ENCODE results near the gene GRIA4.

GRIA4 gene

GRCh38 chr11:105611572-105612441, 1.9 kb downstream of the GRIA4 start:
- peaks cover 12% of the 10 kb centered on the region for H3K4me1 ChIP-seq (ENCODE audit: low read length)
- H3K4me2 ChIP-seq (ENCODE audit: low read length) = 0 out of 2 replicates have a peak overlapping the region, but pooled peaks have one; percentile 16
- H3K4me3 ChIP-seq (ENCODE audit: low read length) = no peak overlapping the region
- H3K9ac ChIP-seq (ENCODE audit: low read length) = no peak overlapping the region
- no peaks in the 10 kb centered on the region for H4K20me1 ChIP-seq (ENCODE audit: insufficient read depth, low read length)
- no peaks in the 10 kb centered on the region for H3K9me3 ChIP-seq (ENCODE audit: insufficient read depth, low read length)
- no peak for TF ChIP-seq CTCF (IDR thresholded peaks at IDR 0.05; ENCODE audit: low read depth, low read length)
- TF ChIP-seq EZH2phosphoT487 (IDR thresholded peaks at IDR 0.05; ENCODE audit: low read depth) = no peak
- H3K27me3 ChIP-seq (ENCODE audit: low read depth, low read length) = no peaks in the 10 kb centered on the region
- no peak overlapping the region for H2AFZ ChIP-seq (ENCODE audit: low read depth, low read length)
- no peaks in the 10 kb centered on the region for H3K36me3 ChIP-seq (replicated peaks; ENCODE audit: low read depth, low read length)
- no peak overlapping the region for H3K27ac ChIP-seq (ENCODE audit: low read length)
- H3K79me2 ChIP-seq (ENCODE audit: low read length) = no peaks in the 10 kb centered on the region

- no peak overlapping the region for H3K9ac ChIP-seq (ENCODE audit: low read length)
- TF ChIP-seq CTCF (IDR thresholded peaks at IDR 0.05; ENCODE audit: low read depth, low read length) (no peak), EZH2phosphoT487 (IDR thresholded peaks at IDR 0.05; ENCODE audit: low read depth) (no peak)
- no peak overlapping the region for H3K27ac ChIP-seq (ENCODE audit: low read length)
- H3K4me2 ChIP-seq (ENCODE audit: low read length) = peak overlapping the region; percentile 16; the same call in 1 of the 2 replicates
- no peaks in the 10 kb centered on the region for H3K27me3 ChIP-seq (ENCODE audit: low read depth, low read length)
- H3K79me2 ChIP-seq (ENCODE audit: low read length) = no peaks in the 10 kb centered on the region
- no peak overlapping the region for H3K4me3 ChIP-seq (ENCODE audit: low read length)
- H3K9me3 ChIP-seq (ENCODE audit: insufficient read depth, low read length) = no peaks in the 10 kb centered on the region
- H4K20me1 ChIP-seq (ENCODE audit: insufficient read depth, low read length) = no peaks in the 10 kb centered on the region
- H3K36me3 ChIP-seq (replicated peaks; ENCODE audit: low read depth, low read length) = no peaks in the 10 kb centered on the region
- no peak overlapping the region for H2AFZ ChIP-seq (ENCODE audit: low read depth, low read length)
- H3K4me1 ChIP-seq (ENCODE audit: low read length) = peaks cover 12% of the 10 kb centered on the region
Measured at GRCh38 chr11:105612771-105613170, 2.9 kb downstream of the GRIA4 start.

GRCh38 chr11:105613183-105613582, 3.3 kb downstream of the GRIA4 start:
- Histone ChIP-seq H2AFZ (ENCODE audit: low read depth, low read length) (no peak overlapping the region), H3K27me3 (ENCODE audit: low read depth, low read length) (no peaks in the 10 kb centered on the region), H3K9ac (ENCODE audit: low read length) (no peak overlapping the region), H3K4me3 (ENCODE audit: low read length) (no peak overlapping the region), H3K27ac (ENCODE audit: low read length) (no peak overlapping the region), H3K9me3 (ENCODE audit: insufficient read depth, low read length) (no peaks in the 10 kb centered on the region), H3K79me2 (ENCODE audit: low read length) (no peaks in the 10 kb centered on the region), H3K36me3 (replicated peaks; ENCODE audit: low read depth, low read length) (no peaks in the 10 kb centered on the region), H4K20me1 (ENCODE audit: insufficient read depth, low read length) (no peaks in the 10 kb centered on the region), H3K4me2 (ENCODE audit: low read length) (peak overlapping the region; percentile 16; the same call in 1 of the 2 replicates), H3K4me1 (ENCODE audit: low read length) (peaks cover 12% of the 10 kb centered on the region)
- TF ChIP-seq EZH2phosphoT487 (IDR thresholded peaks at IDR 0.05; ENCODE audit: low read depth) (no peak), CTCF (IDR thresholded peaks at IDR 0.05; ENCODE audit: low read depth, low read length) (no peak)

GRCh38 chr11:105618343-105618955, 8.6 kb downstream of the GRIA4 start:
- Histone ChIP-seq H3K4me1 (ENCODE audit: low read length) (no peaks in the 10 kb centered on the region), H3K4me2 (ENCODE audit: low read length) (no peak overlapping the region)

More at GRCh38 chr11:105618343-105618955, 8.6 kb downstream of the GRIA4 start:
- Histone ChIP-seq H3K27me3 (ENCODE audit: low read depth, low read length) (no peaks in the 10 kb centered on the region), H2AFZ (ENCODE audit: low read depth, low read length) (no peak overlapping the region), H3K9me3 (ENCODE audit: insufficient read depth, low read length) (no peaks in the 10 kb centered on the region), H3K27ac (ENCODE audit: low read length) (no peak overlapping the region), H3K79me2 (ENCODE audit: low read length) (no peaks in the 10 kb centered on the region), H4K20me1 (ENCODE audit: insufficient read depth, low read length) (no peaks in the 10 kb centered on the region), H3K4me3 (ENCODE audit: low read length) (no peak overlapping the region), H3K36me3 (replicated peaks; ENCODE audit: low read depth, low read length) (no peaks in the 10 kb centered on the region), H3K9ac (ENCODE audit: low read length) (no peak overlapping the region)
- TF ChIP-seq CTCF (IDR thresholded peaks at IDR 0.05; ENCODE audit: low read depth, low read length) (no peak), EZH2phosphoT487 (IDR thresholded peaks at IDR 0.05; ENCODE audit: low read depth) (no peak)
